Measurements from ENCODE around the gene PCNX4.

The PCNX4 gene

GRCh38 chr14:60102389-60102788 lies 10.7 kb downstream of the PCNX4 start:
- DNase-seq (ENCODE audit: low read depth in 2 of 2): no peak

GRCh38 chr14:60106339-60106738 lies 14.6 kb downstream of the PCNX4 start:
- DNase-seq (ENCODE audit: low read depth in 2 of 2): no peak

- DNase-seq (ENCODE audit: low read depth in 2 of 2): no peak
Observed at GRCh38 chr14:60107477-60107876, 15.8 kb downstream of the PCNX4 start.

GRCh38 chr14:60111732-60112131 lies 20.0 kb downstream of the PCNX4 start:
- no peak for DNase-seq (ENCODE audit: low read depth in 2 of 2)

GRCh38 chr14:60114881-60115280 lies 23.2 kb downstream of the PCNX4 start:
- DNase-seq (ENCODE audit: low read depth in 2 of 2): no peak

GRCh38 chr14:60116181-60116580 lies 24.5 kb downstream of the PCNX4 start:
- no peak for DNase-seq (ENCODE audit: low read depth in 2 of 2)

- DNase-seq (ENCODE audit: low read depth in 2 of 2): no peak
Observed at GRCh38 chr14:60125918-60126317, 34.2 kb downstream of the PCNX4 start.

- DNase-seq (ENCODE audit: low read depth in 2 of 2): no peak
Observed at GRCh38 chr14:60133487-60133886, 41.8 kb downstream of the PCNX4 start.

GRCh38 chr14:60134702-60135101 lies 43.0 kb downstream of the PCNX4 start:
- DNase-seq (ENCODE audit: low read depth in 2 of 2): no peak

- peak; percentile 28 to 49 for DNase-seq (ENCODE audit: low read depth in 2 of 2)
Observed at GRCh38 chr14:60151715-60152114, 60.0 kb downstream of the PCNX4 start.

GRCh38 chr14:60153991-60154390 lies 62.3 kb downstream of the PCNX4 start:
- no peak for DNase-seq (ENCODE audit: low read depth in 2 of 2)

GRCh38 chr14:60154671-60155070 lies 62.9 kb downstream of the PCNX4 start:
- no peak for DNase-seq (ENCODE audit: low read depth in 2 of 2)

GRCh38 chr14:60160422-60160821 lies 68.7 kb downstream of the PCNX4 start:
- DNase-seq (ENCODE audit: low read depth in 2 of 2): no peak

GRCh38 chr14:60161196-60162107 lies 69.7 kb downstream of the PCNX4 start:
- DNase-seq (ENCODE audit: low read depth in 2 of 2): no peak

- DNase-seq (ENCODE audit: low read depth in 2 of 2): no peak
Observed at GRCh38 chr14:60163693-60164092, 72.0 kb downstream of the PCNX4 start.

- no peak for DNase-seq (ENCODE audit: low read depth in 2 of 2)
Observed at GRCh38 chr14:60164404-60164711, 72.6 kb downstream of the PCNX4 start.

- peak; percentile 39 to 61 for DNase-seq (ENCODE audit: low read depth in 2 of 2)
Observed at GRCh38 chr14:60164712-60165546, 73.2 kb downstream of the PCNX4 start, which contains the start of gene DHRS7. Gene DHRS7, minus strand, starts transcription at chr14:60165398. Its CDS starts 89 bp downstream, at chr14:60165309.

- DNase-seq (ENCODE audit: low read depth in 2 of 2): no peak
Observed at GRCh38 chr14:60165547-60165876, 73.8 kb downstream of the PCNX4 start.

- no peak for DNase-seq (ENCODE audit: low read depth in 2 of 2)
Observed at GRCh38 chr14:60166142-60166541, 74.4 kb downstream of the PCNX4 start.

GRCh38 chr14:60169722-60170121 lies 78.0 kb downstream of the PCNX4 start:
- DNase-seq (ENCODE audit: low read depth in 2 of 2): no peak

- no peak for DNase-seq (ENCODE audit: low read depth in 2 of 2)
Observed at GRCh38 chr14:60170948-60171347, 79.2 kb downstream of the PCNX4 start.

GRCh38 chr14:60171690-60172089 lies 80.0 kb downstream of the PCNX4 start:
- no peak for DNase-seq (ENCODE audit: low read depth in 2 of 2)

Measured in stimulated activated CD4-positive, alpha-beta T cell treated with anti-CD3 and anti-CD28 coated beads, Interleukin-12 subunit alpha, Interleukin-12 subunit beta, amount 100 ng/mL, for 24 hours (primary cell).